Cardiac fibroblast (primary cell): ENCODE measurements around the gene PTS.

Experiments used
- DNase-seq, 2 donors: peaks; one replicate each; pipeline versions ENCODE4 v3.0.0 to v3.0.0-alpha.2; 2010; ENCODE audit warnings: low read depth in 2 of 2
- H3K4me3 ChIP-seq, 2 donors: replicated peaks in 1 of 2; 1 replicate in 1 of 2; 2 replicates in 1 of 2; pipeline ENCODE4 v1.5.1; 2011; ENCODE audit warnings: low read depth in 2 of 2, low read length in 2 of 2, mild to moderate bottlenecking in 2 of 2, moderate library complexity in 1 of 2
- CTCF ChIP-seq: IDR thresholded peaks from one replicate; pipeline ENCODE4 v1.5.1; 2011; ENCODE audit warnings: low read depth, mild to moderate bottlenecking, low read length, inconsistent platforms

The PTS gene

GRCh38 chr11:112249871-112250610 is 23.8 kb downstream of the PTS start:
- H3K4me3 ChIP-seq, result no peak overlapping the region
- peak in 1 of 2 donors; percentile 55 for DNase-seq
- TF ChIP-seq CTCF, result no peak

GRCh38 chr11:112253605-112254242 is 27.5 kb downstream of the PTS start:
- DNase-seq, result no peak
- no peak overlapping the region for H3K4me3 ChIP-seq
- no peak for TF ChIP-seq CTCF

- no peak for TF ChIP-seq CTCF
- DNase-seq, result peak; percentile 78 to 93
- H3K4me3 ChIP-seq, result no peak overlapping the region
Measured at GRCh38 chr11:112255067-112255720, 29.0 kb downstream of the PTS start.

GRCh38 chr11:112260490-112260889 is 34.3 kb downstream of the PTS start, which contains the start of gene PLET1:
Gene PLET1 (minus strand): TSS chr11:112260860. CDS start chr11:112260589, 271 bp downstream.
- TF ChIP-seq CTCF, result no peak
- no peak for DNase-seq
- H3K4me3 ChIP-seq, result no peak within 1 kb of the TSS

- DNase-seq, result peak in 1 of 2 donors; percentile 10
- no peak for TF ChIP-seq CTCF
- H3K4me3 ChIP-seq, result no peak overlapping the region
Measured at GRCh38 chr11:112265659-112266409, 39.6 kb downstream of the PTS start.

- no peak for DNase-seq
- no peak overlapping the region for H3K4me3 ChIP-seq
- TF ChIP-seq CTCF, result no peak
Measured at GRCh38 chr11:112266410-112266778, 40.2 kb downstream of the PTS start.
